Measurements from ENCODE around the gene AGFG1.

DNA sequence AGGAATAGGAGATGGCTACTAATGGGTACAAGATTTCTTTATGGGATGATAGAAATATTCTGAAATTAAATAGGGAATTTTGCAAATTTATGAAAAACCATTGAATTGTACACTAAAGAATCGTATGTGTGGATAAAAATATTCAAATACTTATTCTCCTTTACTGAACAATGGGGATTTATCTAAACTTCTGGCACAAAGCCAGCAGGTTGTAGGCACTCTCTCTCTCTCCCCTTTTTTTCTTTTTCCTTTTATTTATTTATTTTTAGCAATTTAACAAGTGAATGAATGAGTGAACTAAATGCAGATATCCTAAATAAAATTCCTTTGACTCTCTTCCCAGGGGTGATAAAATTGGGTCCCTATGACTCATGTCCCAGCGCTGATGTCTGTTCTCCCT is 104.9 kb downstream of the AGFG1 start:
- TF ChIP-seq EZH2 (IDR thresholded peaks at IDR 0.05; ENCODE audit: borderline replicate concordance, low read depth, low read length, poor library complexity, severe bottlenecking) (no peak), CTCF (conservative IDR thresholded peaks at IDR 0.05; ENCODE audit: low read depth, low read length) (no peak)

All from A673 (cell line).